H1 (cell line): ENCODE measurements around the gene TLE4. TPM values are rescaled to one million over a fixed set of nuclear protein-coding genes. Genes with fewer than 3 reads are reported as not detected.

Source experiments
- CTCF ChIA-PET: fragments of 300-600 bp; sonication (Branson Sonifier 250); formaldehyde crosslinking; loops from one replicate; lab custom pipeline; 2021; ENCODE audit not compliant: partially characterized antibody; lab: Charles Lee
- POLR2A ChIA-PET: fragments of 300-600 bp; sonication (Branson Sonifier 250); formaldehyde crosslinking; loops from one replicate; lab custom pipeline; 2021; ENCODE audit warnings: inconsistent platforms; ENCODE audit not compliant: partially characterized antibody; lab: Charles Lee
- DNase-seq, 2 experiments: peaks; one replicate each; pipeline versions ENCODE4 v3.0.0 to v3.0.0-alpha.2; 2010 to 2022; ENCODE audit warnings: low spot score in 2 of 2, low read depth in 1 of 2, mixed read lengths in 1 of 2
- FAIRE-seq: peaks from 2 replicates; lab custom pipeline; 2011; peaks lifted over from hg19 to GRCh38; lab: Jason Lieb, UNC
- H2AFZ ChIP-seq: 2 replicates; pipeline ENCODE4 v1.8.1; 2012; ENCODE audit warnings: low read length, inconsistent platforms
- H2AK5ac ChIP-seq: 2 replicates; pipeline ENCODE4 v1.6.1; 2013; ENCODE audit warnings: low read depth, low read length
- H2BK120ac ChIP-seq: replicated peaks from 2 replicates; pipeline ENCODE3; 2013; ENCODE audit warnings: low read depth, low read length, inconsistent platforms
- H2BK12ac ChIP-seq: 2 replicates; pipeline ENCODE4 v1.6.1; 2013; ENCODE audit warnings: low read depth, low read length
- H2BK15ac ChIP-seq: 2 replicates; pipeline ENCODE4 v1.6.1; 2013; ENCODE audit warnings: low read length
- H2BK20ac ChIP-seq: 2 replicates; pipeline ENCODE4 v1.6.1; 2013; ENCODE audit warnings: low read length
- H2BK5ac ChIP-seq: 2 replicates; pipeline ENCODE4 v1.6.1; 2013; ENCODE audit warnings: low read depth, low read length
- H3K14ac ChIP-seq: 2 replicates; pipeline ENCODE4 v1.6.1; 2013; ENCODE audit warnings: inconsistent platforms; ENCODE audit not compliant: insufficient read length
- H3K18ac ChIP-seq: 2 replicates; pipeline ENCODE4 v1.6.1; 2013; ENCODE audit warnings: low read length; ENCODE audit errors: extremely low read depth
- H3K23ac ChIP-seq: 2 replicates; pipeline ENCODE4 v1.6.1; 2013; ENCODE audit warnings: inconsistent platforms; ENCODE audit not compliant: insufficient read length
- H3K23me2 ChIP-seq: 2 replicates; pipeline ENCODE4 v1.6.1; 2013; ENCODE audit warnings: low read depth, low read length
- H3K27ac ChIP-seq: 2 replicates; pipeline ENCODE4 v1.6.1; 2011; ENCODE audit warnings: low read depth, low read length, inconsistent platforms
- H3K27me3 ChIP-seq, 4 experiments: replicated peaks in 1 of 4; 1 replicate in 1 of 4; 2 replicates in 3 of 4; pipeline versions ENCODE4 v1.6.1 to v1.8.1; 2011 to 2013; ENCODE audit warnings: low read length in 3 of 4, mild to moderate bottlenecking in 3 of 4, inconsistent platforms in 2 of 4, mixed read lengths in 2 of 4, moderate library complexity in 1 of 4; ENCODE audit not compliant: control insufficient read depth in 3 of 4, insufficient read depth in 3 of 4; ENCODE audit errors: extremely low read depth in 1 of 4
- H3K36me3 ChIP-seq, 4 experiments: 2 replicates each; pipeline versions ENCODE4 v1.6.1 to v1.8.1; 2011 to 2013; ENCODE audit warnings: mild to moderate bottlenecking in 4 of 4, low read length in 3 of 4, moderate library complexity in 2 of 4, control low read depth in 1 of 4, inconsistent platforms in 1 of 4; ENCODE audit not compliant: insufficient read depth in 4 of 4, control insufficient read depth in 2 of 4
- H3K4ac ChIP-seq: replicated peaks from 2 replicates; pipeline ENCODE3; 2013; ENCODE audit warnings: low read length, low read depth, mixed read lengths, inconsistent platforms; ENCODE audit not compliant: insufficient read length
- H3K4me1 ChIP-seq, 4 experiments: replicated peaks in 1 of 4; 1 replicate in 1 of 4; 2 replicates in 3 of 4; pipeline versions ENCODE4 v1.6.1 to v1.8.1; 2011 to 2013; ENCODE audit warnings: low read length in 3 of 4, inconsistent platforms in 2 of 4, mixed read lengths in 1 of 4; ENCODE audit not compliant: insufficient read depth in 4 of 4, control insufficient read depth in 3 of 4
- H3K4me2 ChIP-seq, 2 experiments: 2 replicates each; pipeline versions ENCODE4 v1.6.1 to v1.8.1; 2011 to 2013; ENCODE audit warnings: low read depth in 2 of 2, low read length in 2 of 2, control low read depth in 1 of 2, inconsistent platforms in 1 of 2, mild to moderate bottlenecking in 1 of 2; ENCODE audit not compliant: insufficient read depth in 1 of 2
- H3K4me3 ChIP-seq, 4 experiments: fragments of 200-600, 300-600 bp in 1 of 4; sonication (generic), shearing (Covaris generic), sonication (Bioruptor Twin) in 1 of 4; 2 replicates each; pipeline versions ENCODE4 v1.5.1 to v1.8.1; 2011 to 2016; ENCODE audit warnings: low read length in 4 of 4, low read depth in 3 of 4, control low read depth in 2 of 4, inconsistent platforms in 2 of 4, mild to moderate bottlenecking in 2 of 4, mixed read lengths in 1 of 4, moderate library complexity in 1 of 4; ENCODE audit not compliant: insufficient read depth in 2 of 4; ENCODE audit errors: extremely low read depth in 1 of 4
- H3K56ac ChIP-seq: replicated peaks from 2 replicates; pipeline ENCODE3; 2013; ENCODE audit warnings: low read depth, mild to moderate bottlenecking, mixed read lengths, low read length, inconsistent platforms; ENCODE audit not compliant: insufficient read length
- H3K79me1 ChIP-seq: 2 replicates; pipeline ENCODE4 v1.6.1; 2013; ENCODE audit warnings: low read depth, low read length, control low read depth
- H3K79me2 ChIP-seq, 2 experiments: 2 replicates each; pipeline versions ENCODE4 v1.6.1 to v1.8.1; 2012 to 2013; ENCODE audit warnings: low read length in 2 of 2, mild to moderate bottlenecking in 2 of 2, inconsistent platforms in 1 of 2; ENCODE audit not compliant: insufficient read depth in 2 of 2, control insufficient read depth in 1 of 2
- H3K9ac ChIP-seq, 4 experiments: replicated peaks in 1 of 4; 1 replicate in 1 of 4; 2 replicates in 3 of 4; pipeline versions ENCODE4 v1.6.1 to v1.8.1; 2011 to 2013; ENCODE audit warnings: low read depth in 3 of 4, low read length in 3 of 4, control low read depth in 2 of 4, mild to moderate bottlenecking in 2 of 4, moderate library complexity in 2 of 4, inconsistent platforms in 1 of 4; ENCODE audit errors: extremely low read depth in 1 of 4
- H3K9me3 ChIP-seq, 2 experiments: 2 replicates each; pipeline versions ENCODE4 v1.6.1 to v1.8.1; 2012 to 2013; ENCODE audit warnings: mild to moderate bottlenecking in 2 of 2, moderate library complexity in 2 of 2, control low read depth in 1 of 2, inconsistent platforms in 1 of 2, low read depth in 1 of 2, low read length in 1 of 2, mixed read lengths in 1 of 2; ENCODE audit not compliant: insufficient read depth in 2 of 2
- H4K20me1 ChIP-seq, 2 experiments: replicated peaks in 1 of 2; 2 replicates each; pipeline versions ENCODE3 to v1.8.1; 2011 to 2013; ENCODE audit warnings: inconsistent platforms in 2 of 2, low read length in 2 of 2, mild to moderate bottlenecking in 1 of 2; ENCODE audit not compliant: insufficient read depth in 2 of 2, control insufficient read depth in 1 of 2
- H4K5ac ChIP-seq: 2 replicates; pipeline ENCODE4 v1.6.1; 2013; ENCODE audit warnings: low read length, low read depth, mixed read lengths, inconsistent platforms; ENCODE audit not compliant: insufficient read length
- H4K8ac ChIP-seq: 2 replicates; pipeline ENCODE4 v1.8.0; 2013; ENCODE audit warnings: mild to moderate bottlenecking, moderate library complexity, low read length, inconsistent platforms; ENCODE audit not compliant: insufficient read depth; ENCODE audit errors: extremely low read depth
- H4K91ac ChIP-seq: replicated peaks from 2 replicates; pipeline ENCODE3; 2013; ENCODE audit warnings: low read length, mixed read lengths, inconsistent platforms; ENCODE audit not compliant: insufficient read length
- ATF2 ChIP-seq: IDR thresholded peaks from 2 replicates; pipeline ENCODE4 v1.6.1; 2012; ENCODE audit warnings: low read length, inconsistent platforms
- BACH1 ChIP-seq: IDR thresholded peaks from 2 replicates; pipeline ENCODE4 v1.6.1; 2012; ENCODE audit warnings: low read length, improper control_type of control experiment
- BRCA1 ChIP-seq: IDR thresholded peaks from 2 replicates; pipeline ENCODE4 v1.6.1; 2012; ENCODE audit warnings: low read depth, low read length, improper control_type of control experiment
- CEBPB ChIP-seq: IDR thresholded peaks from 2 replicates; pipeline ENCODE4 v1.6.1; 2012; ENCODE audit warnings: low read depth, low read length
- CTBP2 ChIP-seq: IDR thresholded peaks from 2 replicates; pipeline ENCODE4 v1.7.0; 2011; ENCODE audit warnings: borderline replicate concordance, mild to moderate bottlenecking, moderate library complexity, mixed read lengths, low read length; ENCODE audit not compliant: insufficient read depth, insufficient read length
- GTF2F1 ChIP-seq: IDR thresholded peaks from 2 replicates; pipeline ENCODE4 v1.6.1; 2012; ENCODE audit warnings: low read depth, low read length, improper control_type of control experiment, borderline replicate concordance
- HDAC2 ChIP-seq, 2 experiments: fragments of 300-600 bp in 1 of 2; sonication (generic) in 1 of 2; IDR thresholded peaks; 2 replicates each; pipeline ENCODE4 v1.6.1; 2011 to 2012; ENCODE audit warnings: low read depth in 2 of 2, low read length in 2 of 2, mild to moderate bottlenecking in 2 of 2, moderate library complexity in 2 of 2, borderline replicate concordance in 1 of 2, inconsistent platforms in 1 of 2
- NRF1 ChIP-seq: IDR thresholded peaks from 2 replicates; pipeline ENCODE4 v1.6.1; 2011; ENCODE audit warnings: mild to moderate bottlenecking, low read depth, low read length, improper control_type of control experiment
- SIN3A ChIP-seq, 2 experiments: IDR thresholded peaks in 1 of 2; conservative IDR thresholded peaks in 1 of 2; 2 replicates each; pipeline ENCODE4 v1.6.1; 2011 to 2012; ENCODE audit warnings: low read length in 2 of 2, improper control_type of control experiment in 1 of 2, low read depth in 1 of 2, mild to moderate bottlenecking in 1 of 2
- polyA plus RNA-seq, 7 experiments: library from polyadenylated mRNA; depleted of rRNA in 3 of 7; stranded (reverse) in 5 of 7; unstranded in 2 of 7; fragments of >200 nt in 5 of 7; fragments of 200-250 nt in 2 of 7; gene quantifications; 1 replicate in 5 of 7; 2 replicates in 1 of 7; 4 replicates in 1 of 7; pipeline versions ENCODE4 v1.2.1 to v1.2.3, GENCODE V29; 2011 to 2013; ENCODE audit warnings: missing spikeins in 2 of 7, mixed read lengths in 2 of 7
- total RNA-seq: library from RNA; stranded (reverse); fragmentation: NEBNext Ultra II Directional; extraction: Animal tissue kit (Norgen Biotek cat#: 25700); gene quantifications from 2 replicates; pipeline ENCODE4 v1.2.1, GENCODE V29; 2021

The TLE4 gene
- total and polyA plus RNA-seq, 2 of the 8 experiments (the other 6 are each of a cell fraction or from before 2014, with no cell fraction given), result 32.4 to 36.9 TPM

DNA sequence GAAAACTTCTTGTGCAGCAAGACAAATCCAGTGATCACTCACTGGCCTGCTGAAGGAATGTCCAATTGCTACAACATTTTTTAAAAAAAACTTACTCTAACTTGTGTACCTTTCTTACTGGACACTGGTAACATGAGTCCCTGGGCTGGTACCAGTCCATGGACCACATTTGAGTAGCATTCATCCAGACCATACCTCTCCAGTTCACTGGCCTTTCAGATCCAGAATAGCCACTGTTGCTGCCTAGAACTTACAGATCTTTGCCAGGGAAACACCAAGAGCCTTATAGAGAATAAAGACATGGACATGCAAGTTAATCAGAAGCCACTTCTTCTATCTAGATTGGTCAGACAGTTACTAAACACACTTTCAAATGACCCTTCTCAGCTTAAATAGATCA is 185.3 kb downstream of the TLE4 start:
- ChIA-PET POLR2A (interaction anchor here (0.6 kb wide), 1 partner anchor 185 kb away, joined by 3 read pairs; no protein-coding TSS in a partner anchor), CTCF (interaction anchor here (0.6 to 2.5 kb wide), 7 partner anchors 15 to 342 kb away, joined by 3 to 8 read pairs (median 3); no protein-coding TSS in a partner anchor)
- H4K5ac ChIP-seq, result no peak overlapping the region
- H3K14ac ChIP-seq, result no peak overlapping the region
- no peaks in the 10 kb centered on the region for H3K79me1 ChIP-seq
- DNase-seq, result no peak
- no peak overlapping the region for H3K4ac ChIP-seq
- no peaks in the 10 kb centered on the region for H3K4me1 ChIP-seq
- H4K8ac ChIP-seq, result no peak overlapping the region
- H3K27ac ChIP-seq, result no peak overlapping the region
- no peaks in the 10 kb centered on the region for H4K20me1 ChIP-seq
- H3K4me2 ChIP-seq, result no peak overlapping the region
- FAIRE-seq, result no peak
- H3K9ac ChIP-seq, result no peak overlapping the region
- H3K56ac ChIP-seq, result no peak overlapping the region
- H3K4me3 ChIP-seq, result no peak overlapping the region
- no peak overlapping the region for H2BK5ac ChIP-seq
- no peaks in the 10 kb centered on the region for H3K36me3 ChIP-seq
- no peaks in the 10 kb centered on the region for H3K27me3 ChIP-seq
- no peak overlapping the region for H2BK120ac ChIP-seq
- H2BK12ac ChIP-seq, result no peak overlapping the region
- H3K9me3 ChIP-seq, result peaks cover 0 to 1% of the 10 kb centered on the region in 2 experiments; a peak in 3 of 4 replicates
- no peaks in the 10 kb centered on the region for H3K23me2 ChIP-seq
- no peak overlapping the region for H2AFZ ChIP-seq
- no peak overlapping the region for H3K23ac ChIP-seq
- no peak overlapping the region for H2BK15ac ChIP-seq
- no peak overlapping the region for H4K91ac ChIP-seq
- H3K18ac ChIP-seq, result no peak overlapping the region
- no peaks in the 10 kb centered on the region for H3K79me2 ChIP-seq
- no peak overlapping the region for H2AK5ac ChIP-seq
- no peak overlapping the region for H2BK20ac ChIP-seq
- TF ChIP-seq NRF1 (no peak), HDAC2 (IDR thresholded peaks at IDR 0.05; ENCODE audit: borderline replicate concordance in 1 of 2, low read depth in 2 of 2, low read length in 2 of 2) (no peak), GTF2F1 (no peak), CEBPB (no peak), BACH1 (no peak), BRCA1 (no peak), CTBP2 (no peak), SIN3A (conservative IDR thresholded peaks at IDR 0.05 in 1 of 2, IDR thresholded peaks at IDR 0.05 in 1 of 2; ENCODE audit: low read depth in 1 of 2, low read length in 2 of 2) (no peak), ATF2 (no peak)
